H1 (cell line): ENCODE measurements around the gene BAIAP2L2.

ENCODE experiments used
- BRCA1 ChIP-seq: IDR thresholded peaks from 2 replicates; pipeline ENCODE4 v1.6.1; 2012; ENCODE audit warnings: low read depth, low read length, improper control_type of control experiment
- POLR2AphosphoS5 ChIP-seq: IDR thresholded peaks from 2 replicates; pipeline ENCODE4 v1.6.1; 2011; ENCODE audit warnings: low read depth, low read length
- RAD21 ChIP-seq, 2 experiments: IDR thresholded peaks in 1 of 2; conservative IDR thresholded peaks in 1 of 2; 2 replicates each; pipeline ENCODE4 v1.6.1; 2011; ENCODE audit warnings: low read depth in 2 of 2, low read length in 2 of 2, improper control_type of control experiment in 1 of 2, inconsistent platforms in 1 of 2, mild to moderate bottlenecking in 1 of 2, moderate library complexity in 1 of 2
- RFX5 ChIP-seq: IDR thresholded peaks from 2 replicates; pipeline ENCODE4 v1.6.1; 2011; ENCODE audit warnings: low read depth, low read length, improper control_type of control experiment, borderline replicate concordance
- TF ChIP-seq, protein P1 (sequence below), 3 experiments: IDR thresholded peaks; 1 replicate in 2 of 3; 2 replicates in 1 of 3; pipeline versions ENCODE4 v1.5.1 to v1.6.1; 2011; ENCODE audit warnings: low read length in 3 of 3, mild to moderate bottlenecking in 3 of 3, inconsistent platforms in 2 of 3, low read depth in 1 of 3, moderate library complexity in 1 of 3; ENCODE audit not compliant: insufficient read depth in 1 of 3; ENCODE audit errors: control extremely low read depth in 1 of 3
- TF ChIP-seq, protein P2 (sequence below): IDR thresholded peaks from 2 replicates; pipeline ENCODE4 v1.6.1; 2012; ENCODE audit warnings: inconsistent platforms

DNA sequence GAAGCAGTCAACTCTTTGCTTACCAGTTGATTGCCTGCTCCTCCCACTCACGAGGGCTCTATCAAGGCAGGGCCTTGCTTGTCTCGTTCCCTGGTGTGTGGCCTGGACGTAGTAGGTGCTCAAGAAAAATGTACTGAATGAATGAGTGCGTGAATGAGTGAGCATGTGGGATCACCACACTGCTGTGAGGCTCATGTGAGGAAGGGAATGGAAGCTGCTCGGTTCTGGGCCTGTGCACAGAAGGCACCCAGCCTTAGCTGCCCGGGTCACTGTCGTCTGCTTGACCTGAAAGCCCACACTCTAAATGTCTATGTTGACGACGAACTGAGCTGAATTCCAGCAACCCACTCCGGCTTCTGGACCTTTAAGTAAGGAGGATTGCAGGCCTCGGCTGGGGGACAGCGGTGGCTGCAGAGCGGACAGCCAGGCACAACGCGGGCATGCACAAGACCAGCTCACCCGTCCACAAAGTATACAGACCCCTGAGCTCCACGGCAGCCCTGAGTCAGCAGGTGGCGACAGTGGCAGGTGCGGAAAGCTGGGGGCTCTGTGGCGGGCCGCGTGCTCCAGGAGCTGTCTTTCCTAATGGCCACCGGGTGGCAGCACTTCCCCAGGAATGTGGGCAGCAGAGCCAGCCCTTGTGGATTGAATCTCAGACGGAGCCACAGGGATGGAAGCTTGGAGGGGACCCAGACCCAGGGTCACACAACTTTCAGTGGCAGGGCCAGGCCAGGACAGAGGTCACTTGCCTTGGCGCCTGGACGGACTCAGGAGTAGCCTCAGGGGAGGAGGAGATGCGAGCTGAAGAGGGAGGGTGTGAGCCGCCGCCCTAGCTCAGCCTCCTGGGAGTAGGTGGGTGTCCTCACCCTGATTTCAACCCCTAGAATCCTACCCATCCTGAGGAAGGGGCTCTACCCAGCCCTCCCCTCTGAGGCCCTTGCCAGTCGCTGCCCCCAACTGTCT lies 58.3 kb downstream of the BAIAP2L2 start:
- TF ChIP-seq, protein P1, sequence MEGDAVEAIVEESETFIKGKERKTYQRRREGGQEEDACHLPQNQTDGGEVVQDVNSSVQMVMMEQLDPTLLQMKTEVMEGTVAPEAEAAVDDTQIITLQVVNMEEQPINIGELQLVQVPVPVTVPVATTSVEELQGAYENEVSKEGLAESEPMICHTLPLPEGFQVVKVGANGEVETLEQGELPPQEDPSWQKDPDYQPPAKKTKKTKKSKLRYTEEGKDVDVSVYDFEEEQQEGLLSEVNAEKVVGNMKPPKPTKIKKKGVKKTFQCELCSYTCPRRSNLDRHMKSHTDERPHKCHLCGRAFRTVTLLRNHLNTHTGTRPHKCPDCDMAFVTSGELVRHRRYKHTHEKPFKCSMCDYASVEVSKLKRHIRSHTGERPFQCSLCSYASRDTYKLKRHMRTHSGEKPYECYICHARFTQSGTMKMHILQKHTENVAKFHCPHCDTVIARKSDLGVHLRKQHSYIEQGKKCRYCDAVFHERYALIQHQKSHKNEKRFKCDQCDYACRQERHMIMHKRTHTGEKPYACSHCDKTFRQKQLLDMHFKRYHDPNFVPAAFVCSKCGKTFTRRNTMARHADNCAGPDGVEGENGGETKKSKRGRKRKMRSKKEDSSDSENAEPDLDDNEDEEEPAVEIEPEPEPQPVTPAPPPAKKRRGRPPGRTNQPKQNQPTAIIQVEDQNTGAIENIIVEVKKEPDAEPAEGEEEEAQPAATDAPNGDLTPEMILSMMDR (IDR thresholded peaks at IDR 0.05; ENCODE audit: control extremely low read depth in 1 of 3, insufficient read depth in 1 of 3, low read depth in 1 of 3, low read length in 3 of 3): peak; percentile 87 to 97 (median 94)
- TF ChIP-seq RAD21 (IDR thresholded peaks at IDR 0.05 in 1 of 2, conservative IDR thresholded peaks at IDR 0.05 in 1 of 2; ENCODE audit: low read depth in 2 of 2, low read length in 2 of 2) (peak; percentile 92 to 95), BRCA1 (no peak), POLR2AphosphoS5 (no peak), RFX5 (no peak)
- TF ChIP-seq, protein P2, sequence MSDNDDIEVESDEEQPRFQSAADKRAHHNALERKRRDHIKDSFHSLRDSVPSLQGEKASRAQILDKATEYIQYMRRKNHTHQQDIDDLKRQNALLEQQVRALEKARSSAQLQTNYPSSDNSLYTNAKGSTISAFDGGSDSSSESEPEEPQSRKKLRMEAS: peak; percentile 96
